Activated naive CD8-positive, alpha-beta T cell treated with anti-CD3 and anti-CD28 coated beads for 36 hours (primary cell): ENCODE data around the gene AK9. TPM values are rescaled to one million over a fixed set of nuclear protein-coding genes. Genes with fewer than 3 reads are reported as not detected.
"Not testable (repeated sequence)": the region's sequence is repeated elsewhere in the genome, so short reads cannot be mapped to it uniquely, and the experiment has no call there.

ENCODE experiments used
- DNase-seq: peaks from one replicate; pipeline ENCODE4 v3.0.0; 2021
- H3K27ac Mint-ChIP-seq: one replicate; pipeline ENCODE4 v1.8.0; 2022; ENCODE audit warnings: mild to moderate bottlenecking, moderate library complexity, mixed read lengths
- H3K27me3 Mint-ChIP-seq: one replicate; pipeline ENCODE4 v1.8.0; 2022; ENCODE audit warnings: mild to moderate bottlenecking, mixed read lengths
- H3K36me3 Mint-ChIP-seq: one replicate; pipeline ENCODE4 v1.8.0; 2021; ENCODE audit warnings: mild to moderate bottlenecking, mixed read lengths
- H3K4me1 Mint-ChIP-seq: one replicate; pipeline ENCODE4 v1.8.0; 2021; ENCODE audit warnings: mixed read lengths
- H3K4me3 Mint-ChIP-seq: one replicate; pipeline ENCODE4 v1.8.0; 2022; ENCODE audit warnings: mild to moderate bottlenecking, moderate library complexity, mixed read lengths
- H3K9me3 Mint-ChIP-seq: one replicate; pipeline ENCODE4 v1.8.0; 2022; ENCODE audit warnings: mixed read lengths
- total RNA-seq, 2 experiments: library from RNA; stranded (reverse); gene quantifications; one replicate each; pipeline ENCODE4 v1.2.3, GENCODE V29; 2021

AK9 gene
- total RNA-seq, result 1 to 10 TPM; 3.1 to 3.9 TPM

DNA sequence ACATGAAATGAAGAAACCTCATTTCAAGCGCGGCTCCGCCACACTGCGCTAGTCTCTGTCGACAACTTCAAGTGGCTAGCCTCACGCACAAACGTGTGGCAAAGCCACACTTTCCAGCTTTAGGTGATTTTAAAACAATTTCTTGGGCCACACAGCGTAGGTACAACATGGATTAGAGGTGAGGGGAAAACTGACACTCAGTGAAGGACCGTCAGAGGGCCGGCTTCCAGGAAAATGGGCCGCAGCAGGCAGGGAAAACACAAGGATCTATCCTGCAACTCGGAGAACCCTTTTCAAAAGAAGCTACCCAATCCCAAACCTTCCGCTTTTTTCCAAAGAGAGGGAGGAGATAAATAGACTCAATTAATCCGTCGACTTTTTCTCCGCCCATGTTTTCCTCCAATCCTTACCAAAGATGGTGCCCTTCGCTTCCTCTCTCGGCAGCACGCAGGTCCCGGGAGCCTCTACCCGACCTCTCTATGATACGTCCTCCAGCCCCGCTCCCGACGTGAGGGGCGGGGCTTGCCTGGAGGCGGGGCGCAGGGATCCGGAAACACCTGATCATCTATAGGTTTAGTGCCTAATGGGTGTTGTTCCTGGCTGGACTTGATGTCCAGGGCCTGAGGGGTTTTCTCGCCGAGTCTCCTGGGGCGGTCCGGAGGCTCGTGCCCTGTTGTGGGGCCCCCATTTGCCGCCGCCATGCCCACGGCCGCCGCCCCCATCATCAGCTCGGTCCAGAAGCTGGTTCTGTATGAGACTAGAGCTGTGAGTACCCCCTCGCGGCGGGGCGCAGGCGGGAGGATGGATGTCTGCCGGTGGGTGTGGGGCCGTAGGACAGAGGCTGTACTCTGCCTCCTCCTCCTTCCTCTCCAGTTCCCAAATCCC lies at the start of gene AK9, which contains the start of gene FIG4:
Gene AK9 (minus strand): TSS at position 466 of the 885 bp plus-strand sequence. CDS start 15,457 bp downstream, outside the sequence.
Gene FIG4 (plus strand): TSS at position 560 of the 885 bp plus-strand sequence. CDS start 140 bp downstream, at position 700.
- no peaks in the 10 kb centered on the region for H3K27me3 Mint-ChIP-seq
- H3K36me3 Mint-ChIP-seq, result peaks cover 16% of the 10 kb centered on the region
- DNase-seq, result peak; percentile 92
- H3K9me3 Mint-ChIP-seq, result no peaks in the 10 kb centered on the region
- peaks cover 30% of the 10 kb centered on the region for H3K4me1 Mint-ChIP-seq
- peak within 1 kb of the TSS; percentile 94 for H3K27ac Mint-ChIP-seq
- peak within 1 kb of the TSS; percentile 89 for H3K4me3 Mint-ChIP-seq

DNA sequence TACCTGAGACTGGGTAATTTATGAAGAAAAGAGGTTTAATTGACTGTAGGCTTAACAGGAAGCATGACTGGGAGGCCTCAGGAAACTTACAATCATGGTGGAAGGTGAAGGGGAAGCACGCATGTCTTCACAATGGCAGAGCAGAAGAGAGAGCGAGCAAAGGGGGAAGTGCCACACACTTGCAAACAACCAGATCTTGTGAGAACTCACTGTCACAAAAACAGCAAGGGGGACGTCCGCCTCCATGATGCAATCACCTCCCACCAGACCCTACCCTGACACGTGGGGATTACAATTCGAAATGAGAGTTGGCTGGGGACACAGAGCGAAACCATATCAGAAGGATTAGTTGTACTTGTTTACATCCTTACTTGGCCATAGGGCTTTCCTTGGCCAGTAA lies 49.8 kb upstream of the AK9 start:
- H3K9me3 Mint-ChIP-seq, result peaks cover 2% of the 10 kb centered on the region
- H3K27me3 Mint-ChIP-seq, result no peaks in the 10 kb centered on the region
- no peak for DNase-seq
- H3K36me3 Mint-ChIP-seq, result peaks cover 33% of the 10 kb centered on the region
- H3K4me1 Mint-ChIP-seq, result no peaks in the 10 kb centered on the region
- no peak overlapping the region for H3K4me3 Mint-ChIP-seq
- no peak overlapping the region for H3K27ac Mint-ChIP-seq

DNA sequence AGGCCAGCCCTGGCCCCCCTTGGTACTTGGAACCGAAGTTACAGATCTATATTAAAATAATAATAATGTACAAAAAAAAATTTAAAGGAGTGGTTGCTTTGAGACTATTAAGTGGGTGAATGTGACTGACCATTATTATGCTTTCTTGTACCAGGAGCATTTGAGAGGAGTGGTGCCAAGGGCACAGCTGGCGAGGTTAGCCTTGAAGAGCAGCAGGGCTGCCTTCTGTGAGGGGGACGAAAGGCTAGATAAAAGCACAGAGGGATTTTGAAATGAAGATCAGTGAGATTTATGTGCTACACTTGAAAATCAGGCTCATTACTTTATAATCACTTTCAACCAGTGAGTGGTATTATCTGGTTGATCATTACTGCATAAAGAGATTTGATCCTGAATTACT lies 48.7 kb upstream of the AK9 start:
- Mint-ChIP-seq H3K4me3 (no peak overlapping the region), H3K36me3 (peaks cover 25% of the 10 kb centered on the region)

DNA sequence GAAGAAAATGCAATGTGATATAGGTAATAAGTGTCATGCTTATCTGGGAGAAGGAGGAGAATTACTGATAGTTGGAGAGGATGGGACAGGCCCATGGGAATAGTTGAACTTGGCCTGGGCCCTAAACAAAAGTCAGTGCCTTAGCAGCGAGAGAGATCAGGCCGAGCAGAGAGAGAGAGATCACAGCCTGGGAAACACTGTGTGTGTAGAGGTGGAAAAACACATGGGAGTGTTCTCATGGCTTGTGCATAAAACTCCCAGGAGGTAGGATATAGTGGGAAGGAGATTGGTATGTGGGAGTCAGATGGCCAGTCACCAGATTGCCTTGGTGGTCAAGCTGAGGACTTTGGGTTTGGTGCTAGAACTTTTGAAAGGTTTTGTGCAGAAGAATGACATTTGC lies 47.7 kb upstream of the AK9 start:
- Mint-ChIP-seq H3K36me3 (peaks cover 15% of the 10 kb centered on the region), H3K27me3 (no peaks in the 10 kb centered on the region), H3K4me3 (no peak overlapping the region), H3K9me3 (no peaks in the 10 kb centered on the region), H3K27ac (no peak overlapping the region), H3K4me1 (no peaks in the 10 kb centered on the region)
- no peak for DNase-seq

More for the DNA sequence above, 48.7 kb upstream of the AK9 start:
- H3K9me3 Mint-ChIP-seq, result peaks cover under 1% of the 10 kb centered on the region
- DNase-seq, result no peak
- no peaks in the 10 kb centered on the region for H3K4me1 Mint-ChIP-seq
- H3K27me3 Mint-ChIP-seq, result no peaks in the 10 kb centered on the region
- H3K27ac Mint-ChIP-seq, result no peak overlapping the region

DNA sequence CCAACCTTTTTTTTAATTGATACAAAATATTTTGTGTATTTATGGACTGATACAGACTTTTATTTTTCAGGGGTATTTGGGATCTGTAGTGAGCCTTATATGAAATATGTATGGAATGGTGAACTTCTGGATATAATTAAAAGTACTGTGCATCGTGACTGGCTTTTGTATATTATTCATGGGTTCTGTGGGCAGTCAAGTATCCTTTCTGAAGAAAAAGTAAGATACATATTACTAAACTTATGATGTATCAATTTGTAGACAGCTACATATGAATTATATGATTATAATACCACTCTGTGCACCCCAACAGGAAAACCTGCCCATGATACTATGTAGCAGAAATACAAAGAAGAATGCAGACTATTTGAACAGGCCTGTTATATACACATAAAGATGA lies 47.3 kb upstream of the AK9 start:
- no peak for DNase-seq
- Mint-ChIP-seq H3K9me3 (no peaks in the 10 kb centered on the region), H3K27ac (no peak overlapping the region), H3K4me3 (no peak overlapping the region), H3K4me1 (no peaks in the 10 kb centered on the region), H3K27me3 (no peaks in the 10 kb centered on the region), H3K36me3 (peaks cover 12% of the 10 kb centered on the region)

DNA sequence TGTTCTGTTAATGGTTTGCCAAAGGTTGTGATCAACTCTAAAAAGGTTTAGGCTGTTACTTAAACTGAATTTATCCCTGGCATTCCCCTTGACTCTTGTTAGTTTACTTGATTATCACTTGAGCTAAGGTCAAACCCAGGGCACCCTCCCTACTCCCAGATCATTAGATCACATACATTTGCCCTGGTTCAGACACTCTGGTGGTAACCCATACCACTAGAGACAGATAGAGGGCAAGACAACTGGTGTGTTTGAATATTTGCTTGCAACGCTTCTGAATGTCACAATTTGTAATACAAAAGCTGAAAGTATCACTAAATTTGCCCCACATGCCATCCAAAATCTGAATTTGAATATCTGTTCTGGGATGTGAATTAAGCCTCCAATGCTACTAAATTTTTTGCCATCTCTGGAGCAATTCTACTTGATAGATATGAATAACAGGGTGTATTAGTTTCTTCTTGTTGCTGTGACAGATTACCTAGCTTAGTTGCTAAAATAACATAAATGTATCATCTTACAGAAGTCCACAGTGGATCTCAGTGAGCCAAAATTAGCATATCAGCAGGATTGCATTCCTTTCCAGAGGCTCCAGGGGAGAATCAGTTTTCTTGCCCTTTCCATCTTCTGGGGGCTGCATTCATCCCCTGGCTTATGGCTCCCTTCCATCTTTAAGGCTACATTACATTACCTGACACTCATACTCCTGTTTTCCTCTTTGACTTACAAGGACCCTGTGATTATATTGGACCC lies 45.4 kb upstream of the AK9 start:
- Mint-ChIP-seq H3K9me3 (no peaks in the 10 kb centered on the region), H3K27me3 (no peaks in the 10 kb centered on the region), H3K4me3 (no peak overlapping the region), H3K36me3 (peaks cover 11% of the 10 kb centered on the region), H3K27ac (no peak overlapping the region), H3K4me1 (no peaks in the 10 kb centered on the region)
- no peak for DNase-seq

DNA sequence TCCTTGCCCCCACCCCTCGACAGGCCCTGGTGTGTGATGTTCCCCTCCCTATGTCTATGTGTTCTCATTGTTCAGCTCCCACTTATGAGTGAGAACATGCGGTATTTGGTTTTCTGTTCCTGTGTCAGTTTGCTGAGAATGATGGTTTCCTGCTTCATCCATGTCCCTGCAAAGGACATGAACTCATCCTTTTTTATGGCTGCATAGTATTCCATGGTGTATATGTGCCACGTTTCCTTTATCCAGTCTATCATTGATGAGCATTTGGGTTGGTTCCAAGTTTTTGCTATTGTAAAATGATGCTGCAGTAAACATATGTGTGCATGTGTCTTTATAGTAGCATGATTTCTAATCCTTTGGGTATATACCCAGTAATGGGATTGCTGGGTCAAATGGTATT lies 34.2 kb upstream of the AK9 start:
- peaks cover 30% of the 10 kb centered on the region for H3K36me3 Mint-ChIP-seq
- not testable (repeated sequence) for DNase-seq, H3K4me3 Mint-ChIP-seq, H3K9me3 Mint-ChIP-seq, H3K4me1 Mint-ChIP-seq, H3K27me3 Mint-ChIP-seq, H3K27ac Mint-ChIP-seq

DNA sequence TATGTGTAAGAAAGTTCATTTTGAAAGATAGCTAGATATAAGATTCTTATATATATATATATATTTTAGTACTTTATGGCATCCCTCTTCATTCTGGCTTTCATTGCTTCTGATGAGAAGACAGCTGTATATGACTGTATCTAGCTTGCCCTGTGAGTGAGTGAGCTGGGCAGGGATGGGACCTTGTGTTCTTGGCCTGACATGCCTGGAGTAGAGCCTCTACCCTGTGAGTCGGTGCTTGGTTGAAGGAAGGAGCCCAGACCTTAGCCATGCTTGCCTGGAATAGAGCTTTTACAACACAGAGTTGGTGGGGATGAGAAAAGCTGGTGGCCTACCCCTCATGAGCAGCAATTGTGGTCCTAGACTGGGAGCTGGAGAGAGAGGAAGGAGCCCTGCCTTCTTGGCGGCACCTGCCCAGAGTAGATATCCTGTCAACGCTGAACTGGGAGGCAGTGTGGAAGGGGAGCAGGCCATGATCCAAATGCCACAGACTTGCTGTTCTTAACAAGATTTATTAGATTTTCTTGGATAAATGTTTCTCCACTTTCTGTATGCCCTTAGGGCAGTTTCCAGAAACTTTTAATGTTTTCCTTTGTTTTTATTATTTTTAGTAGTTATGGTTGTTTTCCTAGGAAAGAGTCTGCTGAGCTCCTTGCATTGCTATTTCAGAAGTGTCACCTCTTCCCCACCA lies 31.7 kb upstream of the AK9 start:
- no peak for DNase-seq
- Mint-ChIP-seq H3K4me1 (no peaks in the 10 kb centered on the region), H3K9me3 (peaks cover 6% of the 10 kb centered on the region), H3K36me3 (peaks cover 28% of the 10 kb centered on the region), H3K4me3 (no peak overlapping the region), H3K27me3 (no peaks in the 10 kb centered on the region), H3K27ac (no peak overlapping the region)

DNA sequence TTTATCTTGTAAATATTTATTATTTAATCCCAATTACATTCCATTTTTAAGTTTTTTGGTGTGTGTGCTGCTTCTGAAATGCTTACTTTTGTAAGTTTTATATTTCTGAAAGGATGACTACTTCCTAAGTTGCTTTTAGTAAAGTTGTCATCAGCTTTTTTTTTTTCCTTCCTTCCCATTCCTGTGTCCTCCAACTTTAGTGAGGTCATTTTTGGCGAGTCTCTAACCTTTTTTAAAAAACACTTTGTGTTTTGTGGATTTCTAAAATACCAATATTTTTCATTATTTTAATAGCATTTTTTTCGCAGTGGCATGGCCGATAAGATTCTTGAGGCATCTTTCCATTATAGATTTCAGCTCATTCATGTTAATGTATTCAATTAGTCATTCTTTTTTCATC lies 31.0 kb upstream of the AK9 start:
- H3K36me3 Mint-ChIP-seq, result peaks cover 28% of the 10 kb centered on the region
- H3K9me3 Mint-ChIP-seq, result peaks cover 6% of the 10 kb centered on the region
- DNase-seq, result no peak

DNA sequence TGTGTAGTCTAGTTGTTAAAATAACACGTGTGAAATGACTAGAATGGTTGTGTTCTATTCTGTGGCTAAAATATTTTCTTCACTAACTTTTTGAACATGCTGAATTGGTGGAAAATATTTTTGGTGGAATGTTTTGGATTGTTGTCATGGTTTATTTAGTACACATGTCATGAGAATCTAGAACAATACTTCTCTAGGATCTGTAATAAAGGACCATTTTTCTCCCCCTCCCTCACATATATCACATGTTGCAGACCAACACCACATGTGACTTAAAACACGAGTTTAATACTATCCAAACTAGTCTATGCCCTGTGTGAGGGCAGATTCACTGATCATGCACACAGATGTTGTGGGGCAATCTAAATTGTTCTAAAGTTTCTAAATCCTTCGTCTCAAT lies 29.3 kb upstream of the AK9 start:
- no peaks in the 10 kb centered on the region for H3K4me1 Mint-ChIP-seq
- no peak for DNase-seq
- no peak overlapping the region for H3K27ac Mint-ChIP-seq
- peaks cover 3% of the 10 kb centered on the region for H3K9me3 Mint-ChIP-seq
- H3K27me3 Mint-ChIP-seq, result no peaks in the 10 kb centered on the region
- no peak overlapping the region for H3K4me3 Mint-ChIP-seq
- H3K36me3 Mint-ChIP-seq, result peaks cover 17% of the 10 kb centered on the region

More for the DNA sequence above, 31.0 kb upstream of the AK9 start:
- Mint-ChIP-seq H3K4me1 (no peaks in the 10 kb centered on the region), H3K27me3 (no peaks in the 10 kb centered on the region), H3K27ac (no peak overlapping the region), H3K4me3 (no peak overlapping the region)

DNA sequence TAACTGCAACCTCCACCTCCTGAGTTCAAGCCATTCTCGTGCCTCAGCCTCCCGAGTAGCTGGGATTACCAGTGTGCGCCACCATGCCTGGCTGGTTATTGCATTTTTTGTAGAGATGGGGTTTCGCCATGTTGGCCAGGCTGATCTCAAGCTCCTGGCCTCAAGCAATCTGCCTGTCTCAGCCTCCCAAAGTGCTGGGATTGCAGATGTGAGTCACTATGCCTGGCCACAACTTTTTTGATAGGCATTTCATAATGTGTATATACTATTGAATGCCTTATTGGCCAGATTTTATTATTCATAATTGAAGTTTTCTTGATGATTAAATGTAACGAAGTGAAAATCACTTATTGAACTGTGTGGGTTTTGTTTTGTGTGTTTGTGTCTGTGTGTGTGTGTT lies 28.0 kb upstream of the AK9 start:
- DNase-seq, result no peak
- no peaks in the 10 kb centered on the region for H3K9me3 Mint-ChIP-seq
- no peaks in the 10 kb centered on the region for H3K4me1 Mint-ChIP-seq
- peaks cover 9% of the 10 kb centered on the region for H3K36me3 Mint-ChIP-seq
- H3K27me3 Mint-ChIP-seq, result no peaks in the 10 kb centered on the region
- no peak overlapping the region for H3K27ac Mint-ChIP-seq
- no peak overlapping the region for H3K4me3 Mint-ChIP-seq

DNA sequence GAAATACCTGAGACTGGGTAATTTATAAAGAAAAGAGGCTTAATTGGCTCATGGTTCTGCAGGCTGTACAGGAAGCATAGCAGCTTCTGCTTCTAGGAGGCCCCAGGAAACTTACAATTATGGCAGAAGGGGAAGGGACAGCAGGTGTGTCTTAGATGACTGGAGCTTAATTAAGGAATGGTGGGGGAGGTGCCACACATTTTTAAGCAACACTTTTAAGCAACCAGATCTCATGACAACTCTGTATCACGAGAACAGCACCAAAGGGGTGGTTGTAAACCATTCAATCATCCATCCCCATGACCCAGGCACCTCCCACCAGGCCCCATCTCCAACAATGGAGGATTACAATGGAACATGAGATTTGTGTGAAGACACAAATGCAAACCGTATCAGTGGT lies 27.0 kb upstream of the AK9 start:
- Mint-ChIP-seq H3K27ac (no peak overlapping the region), H3K36me3 (peaks cover 5% of the 10 kb centered on the region), H3K4me1 (no peaks in the 10 kb centered on the region), H3K4me3 (no peak overlapping the region), H3K27me3 (no peaks in the 10 kb centered on the region), H3K9me3 (no peaks in the 10 kb centered on the region)
- DNase-seq, result no peak

DNA sequence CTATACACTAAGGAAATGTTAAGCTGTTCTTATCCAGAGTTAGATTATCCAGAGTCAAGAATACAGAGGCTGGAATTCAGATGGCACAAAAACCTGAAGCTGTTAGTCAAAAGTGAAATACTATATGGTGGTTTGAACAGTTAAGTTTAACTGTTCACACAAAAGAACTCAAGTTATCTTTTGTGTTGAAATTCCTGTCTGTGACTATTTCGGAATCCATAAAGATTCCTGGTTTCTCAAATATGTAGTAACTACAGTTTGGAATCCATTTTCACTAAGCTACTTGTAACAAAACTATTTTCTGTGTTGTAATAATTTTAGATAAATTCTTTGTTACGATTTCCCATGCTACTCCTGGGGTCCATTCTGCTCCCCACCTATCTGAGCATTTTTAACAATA lies 24.6 kb upstream of the AK9 start:
- H3K9me3 Mint-ChIP-seq, result no peaks in the 10 kb centered on the region

DNA sequence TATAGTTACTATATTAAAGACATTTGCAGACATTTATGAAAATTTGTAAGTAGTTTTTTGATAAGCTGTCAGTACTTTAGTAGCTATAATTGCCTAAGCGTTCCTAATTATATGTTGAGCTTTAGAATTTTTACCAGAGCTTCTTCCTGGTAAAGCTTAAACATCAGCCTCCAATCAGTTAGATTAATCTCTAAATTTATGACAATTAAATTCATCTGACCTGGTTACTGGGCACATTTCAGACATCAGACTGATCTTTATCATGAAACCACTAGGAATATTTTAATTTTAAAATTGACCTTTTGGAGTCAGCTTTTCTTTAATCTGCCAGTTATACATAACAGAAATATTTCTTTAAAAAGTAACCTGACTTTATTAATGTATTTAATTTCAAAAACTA lies 23.6 kb upstream of the AK9 start:
- H3K4me1 Mint-ChIP-seq, result peaks cover 5% of the 10 kb centered on the region
- peaks cover 4% of the 10 kb centered on the region for H3K9me3 Mint-ChIP-seq
- H3K27me3 Mint-ChIP-seq, result no peaks in the 10 kb centered on the region
- peaks cover 3% of the 10 kb centered on the region for H3K36me3 Mint-ChIP-seq
- no peak overlapping the region for H3K27ac Mint-ChIP-seq
- no peak overlapping the region for H3K4me3 Mint-ChIP-seq
- no peak for DNase-seq

More for the DNA sequence above, 24.6 kb upstream of the AK9 start:
- no peaks in the 10 kb centered on the region for H3K27me3 Mint-ChIP-seq
- no peak overlapping the region for H3K4me3 Mint-ChIP-seq
- peaks cover under 1% of the 10 kb centered on the region for H3K36me3 Mint-ChIP-seq
- DNase-seq, result no peak
- H3K4me1 Mint-ChIP-seq, result peaks cover 5% of the 10 kb centered on the region
- H3K27ac Mint-ChIP-seq, result no peak overlapping the region

DNA sequence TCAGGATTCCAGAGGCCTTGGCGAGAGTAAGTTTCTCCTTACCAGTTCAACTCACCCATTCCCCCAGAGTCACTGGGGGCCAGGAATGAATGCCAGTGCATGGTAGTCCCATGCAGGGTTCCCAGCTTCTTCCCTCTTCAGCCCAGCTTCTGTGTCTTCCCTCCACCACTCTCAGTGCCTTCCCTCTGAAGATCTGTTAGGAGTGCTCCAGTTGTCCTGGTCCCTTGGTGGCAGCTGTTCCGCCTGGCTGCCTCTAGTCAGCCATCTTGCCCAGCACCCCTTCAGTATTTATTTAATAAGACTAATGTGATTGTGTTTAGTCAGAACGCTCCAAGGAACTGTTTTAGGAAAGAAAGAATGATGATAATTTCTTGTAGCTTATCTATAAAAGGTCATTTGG lies 23.2 kb upstream of the AK9 start:
- Mint-ChIP-seq H3K4me1 (peaks cover 5% of the 10 kb centered on the region), H3K27ac (no peak overlapping the region), H3K27me3 (no peaks in the 10 kb centered on the region), H3K9me3 (peaks cover 4% of the 10 kb centered on the region), H3K4me3 (no peak overlapping the region), H3K36me3 (peaks cover 5% of the 10 kb centered on the region)
- DNase-seq, result no peak
